Measurements from ENCODE around the gene OMP.

GRCh38 chr11:77079666-77080065 is 23.0 kb upstream of the OMP start:
- no peak for TF ChIP-seq CTCF (IDR thresholded peaks at IDR 0.05; ENCODE audit: extremely low read depth in 1 of 2, insufficient read depth in 1 of 2, low read depth in 1 of 2, low read length in 2 of 2)
- no peak for TF ChIP-seq EZH2 (IDR thresholded peaks at IDR 0.05; ENCODE audit: borderline replicate concordance, low read depth, low read length, severe bottlenecking)

All from endothelial cell of umbilical vein (primary cell).